PC-9 (cell line): ENCODE results near the gene ANGPTL1. TPM values are rescaled to one million over a fixed set of nuclear protein-coding genes. Genes with fewer than 3 reads are reported as not detected.

Source experiments
- BruUV-seq: library from RNA; stranded (reverse); fragments of 400-500 nt; replicated peaks from 2 replicates; lab custom pipeline; 2021; lab: Mats Ljungman, UMichigan
- CTCF ChIA-PET: fragments of 300-600 bp; sonication (Branson Sonifier 250); formaldehyde crosslinking; loops from one replicate; lab custom pipeline; 2022; ENCODE audit warnings: antibody characterized with exemption; lab: Charles Lee
- POLR2A ChIA-PET: fragments of 300-600 bp; sonication (Branson Sonifier 250); formaldehyde crosslinking; loops from one replicate; lab custom pipeline; 2022; ENCODE audit warnings: antibody characterized with exemption; ENCODE audit not compliant: unreplicated experiment; lab: Charles Lee
- DNase-seq, 2 experiments: peaks; one replicate each; pipeline versions ENCODE4 v3.0.0 to v3.0.0-alpha.2; 2015 to 2022; ENCODE audit warnings: mixed read lengths in 1 of 2
- H2AFZ ChIP-seq: fragments of 200-600 bp; sonication (generic); 2 replicates; pipeline ENCODE4 v1.8.1; 2017; ENCODE audit warnings: antibody characterized with exemption
- H3F3A ChIP-seq: fragments of 200-600 bp; sonication (generic); 2 replicates; pipeline ENCODE4 v1.8.1; 2017; ENCODE audit warnings: antibody characterized with exemption, mild to moderate bottlenecking, low read depth; ENCODE audit not compliant: insufficient read depth
- H3K27ac ChIP-seq: fragments of 200-600 bp; sonication (generic); 2 replicates; pipeline ENCODE4 v1.6.1; 2016; ENCODE audit warnings: mixed run types
- H3K27me3 ChIP-seq: fragments of 200-600 bp; sonication (generic); 2 replicates; pipeline ENCODE4 v1.6.1; 2016; ENCODE audit warnings: low read depth, mixed run types; ENCODE audit not compliant: insufficient read depth
- H3K36me3 ChIP-seq: fragments of 200-600 bp; sonication (generic); 2 replicates; pipeline ENCODE4 v1.6.1; 2016; ENCODE audit warnings: low read depth, mixed run types
- H3K4me1 ChIP-seq: fragments of 200-600 bp; sonication (generic); replicated peaks from 2 replicates; pipeline ENCODE4 v1.6.1; 2016; ENCODE audit warnings: mixed run types; ENCODE audit not compliant: insufficient read depth
- H3K4me2 ChIP-seq: fragments of 200-600 bp; sonication (generic); 2 replicates; pipeline ENCODE4 v1.6.1; 2017; ENCODE audit warnings: mixed run types
- H3K4me3 ChIP-seq: fragments of 200-600 bp; sonication (generic); 2 replicates; pipeline ENCODE4 v1.6.1; 2016; ENCODE audit warnings: mixed run types
- H3K79me2 ChIP-seq: fragments of 200-600 bp; sonication (generic); 2 replicates; pipeline ENCODE4 v1.6.1; 2017; ENCODE audit warnings: low read depth, mixed run types
- H3K9me2 ChIP-seq: fragments of 200-600 bp; sonication (generic); 2 replicates; pipeline ENCODE4 v1.8.1; 2017; ENCODE audit warnings: mild to moderate bottlenecking; ENCODE audit not compliant: insufficient read depth
- H3K9me3 ChIP-seq: fragments of 200-600 bp; sonication (generic); 2 replicates; pipeline ENCODE4 v1.8.1; 2016; ENCODE audit warnings: low read depth; ENCODE audit not compliant: insufficient read depth
- H4K20me1 ChIP-seq: fragments of 200-600 bp; sonication (generic); 2 replicates; pipeline ENCODE4 v1.8.1; 2017; ENCODE audit not compliant: insufficient read depth
- CTCF ChIP-seq: fragments of 200-600 bp; sonication (generic); conservative IDR thresholded peaks from 2 replicates; pipeline ENCODE4 v1.6.1; 2017; ENCODE audit warnings: mixed run types, antibody characterized with exemption, mild to moderate bottlenecking, moderate library complexity
- EZH2 ChIP-seq: fragments of 200-600 bp; sonication (generic); IDR thresholded peaks from 2 replicates; pipeline ENCODE4 v1.8.0; 2017; ENCODE audit warnings: antibody characterized with exemption, low read depth
- intact Hi-C: fragments of 100-400 bp; cut with micrococcal nuclease; formaldehyde crosslinking; loops from one replicate; pipeline ENCODE4 v1.10.0; 2022; ENCODE audit not compliant: unreplicated experiment
- total RNA-seq: library from RNA; stranded (reverse); gene quantifications from 2 replicates; pipeline ENCODE4 v1.2.3, GENCODE V29; 2021

Gene ANGPTL1
- total RNA-seq, 1 experiment from 2014 or later = not detected

DNA sequence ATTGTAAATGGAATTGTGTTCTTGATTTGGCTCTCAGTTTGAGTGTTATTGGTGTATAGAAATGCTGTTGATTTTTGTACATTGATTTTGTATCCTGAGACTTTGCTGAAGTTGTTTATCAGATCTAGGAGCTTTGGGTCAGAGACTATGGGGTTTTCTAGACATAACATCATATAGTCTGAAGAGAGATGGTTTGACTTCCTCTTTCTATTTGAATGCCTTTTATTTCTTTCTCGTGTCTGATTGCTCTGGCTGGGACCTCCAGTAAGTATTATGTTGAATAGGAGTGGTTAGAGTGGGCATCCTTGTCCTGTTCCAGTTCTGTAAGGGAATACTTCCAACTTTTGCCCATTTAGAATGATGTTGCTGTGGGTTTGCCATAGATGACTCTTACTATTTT lies 39.1 kb upstream of the ANGPTL1 start:
- CTCF ChIA-PET = interaction anchor here (0.5 kb wide), 1 partner anchor 339 kb away, joined by 3 read pairs; no protein-coding TSS in a partner anchor

GRCh38 chr1:178908358-178908757 lies 37.5 kb upstream of the ANGPTL1 start:
- Histone ChIP-seq H3K27me3 (no peaks in the 10 kb centered on the region), H3K9me3 (peaks cover 6% of the 10 kb centered on the region; the same call in 1 of the 2 replicates), H3K79me2 (no peaks in the 10 kb centered on the region), H3K4me3 (no peak overlapping the region), H3F3A (no peaks in the 10 kb centered on the region; the same call in 1 of the 2 replicates), H4K20me1 (no peaks in the 10 kb centered on the region), H3K27ac (no peak overlapping the region), H3K4me1 (no peaks in the 10 kb centered on the region), H3K36me3 (peaks cover 57% of the 10 kb centered on the region; the same call in 1 of the 2 replicates), H3K4me2 (no peak overlapping the region), H3K9me2 (no peaks in the 10 kb centered on the region), H2AFZ (no peak overlapping the region)
- POLR2A ChIA-PET = no interaction called here
- CTCF ChIA-PET = no interaction called here
- BruUV-seq = no TSS peak
- no peak for TF ChIP-seq CTCF
- no peak for TF ChIP-seq EZH2
- intact Hi-C loops = no loop called here
- no peak for DNase-seq

More for the DNA sequence above, 39.1 kb upstream of the ANGPTL1 start:
- H3K4me2 ChIP-seq = no peak overlapping the region
- H4K20me1 ChIP-seq = no peaks in the 10 kb centered on the region
- H3K9me2 ChIP-seq = no peaks in the 10 kb centered on the region
- POLR2A ChIA-PET = no interaction called here
- H3K4me3 ChIP-seq = no peak overlapping the region
- no peaks in the 10 kb centered on the region for H3K79me2 ChIP-seq
- H3K27me3 ChIP-seq = no peaks in the 10 kb centered on the region
- DNase-seq = no peak
- peaks cover 6% of the 10 kb centered on the region; the same call in 1 of the 2 replicates for H3K9me3 ChIP-seq
- no peak overlapping the region for H3K27ac ChIP-seq
- intact Hi-C loops = no loop called here
- H3K4me1 ChIP-seq = no peaks in the 10 kb centered on the region
- H2AFZ ChIP-seq = no peak overlapping the region
- H3F3A ChIP-seq = no peaks in the 10 kb centered on the region; the same call in 1 of the 2 replicates
- peaks cover 48% of the 10 kb centered on the region; the same call in 1 of the 2 replicates for H3K36me3 ChIP-seq
- no peak for TF ChIP-seq EZH2
- no TSS peak for BruUV-seq

GRCh38 chr1:178901482-178902125 lies 30.7 kb upstream of the ANGPTL1 start:
- Histone ChIP-seq H3K27ac (no peak overlapping the region), H3K4me1 (no peaks in the 10 kb centered on the region), H4K20me1 (no peaks in the 10 kb centered on the region), H3K27me3 (no peaks in the 10 kb centered on the region), H3K4me2 (no peak overlapping the region), H3K9me2 (no peaks in the 10 kb centered on the region), H3F3A (no peaks in the 10 kb centered on the region; the same call in 1 of the 2 replicates), H3K9me3 (no peaks in the 10 kb centered on the region), H3K79me2 (no peaks in the 10 kb centered on the region), H2AFZ (no peak overlapping the region), H3K4me3 (no peak overlapping the region), H3K36me3 (peaks cover 24% of the 10 kb centered on the region; the same call in 1 of the 2 replicates)
- ChIA-PET POLR2A (interaction anchor here (1.1 kb wide), 1 partner anchor 10 kb away, joined by 5 read pairs; no protein-coding TSS in a partner anchor), CTCF (no interaction called here)
- intact Hi-C loops = no loop called here
- DNase-seq = no peak
- TF ChIP-seq CTCF (no peak), EZH2 (no peak)
- BruUV-seq = no TSS peak
